Activated CD8-positive, alpha-beta memory T cell treated with anti-CD3 and anti-CD28 coated beads, Interleukin-2, amount 50 U/mL, for 48 hours (primary cell): Measurements from ENCODE around the gene PFKL.

ENCODE experiments used
- DNase-seq: peaks from one replicate; pipeline ENCODE4 v3.0.0-alpha.2; 2020

The PFKL gene

GRCh38 chr21:44299458-44300261, at the start of gene PFKL:
TSS of gene PFKL (plus strand) at chr21:44300053. CDS start at chr21:44300106, 53 bp downstream.
- DNase-seq, result peak; percentile 86

- DNase-seq, result peak; percentile 41
Observed at GRCh38 chr21:44253832-44254710, 45.8 kb upstream of the PFKL start.

GRCh38 chr21:44255511-44255981, 44.3 kb upstream of the PFKL start:
- no peak for DNase-seq

- DNase-seq, result no peak
Observed at GRCh38 chr21:44258056-44258725, 41.7 kb upstream of the PFKL start.

- no peak for DNase-seq
Observed at GRCh38 chr21:44259082-44259705, 40.7 kb upstream of the PFKL start.

- DNase-seq, result no peak
Observed at GRCh38 chr21:44260066-44260465, 39.8 kb upstream of the PFKL start.

- DNase-seq, result no peak
Observed at GRCh38 chr21:44260791-44261631, 38.8 kb upstream of the PFKL start.

- DNase-seq, result no peak
Observed at GRCh38 chr21:44261675-44262295, 38.1 kb upstream of the PFKL start, which contains the start of gene DNMT3L. TSS of gene DNMT3L (minus strand) at chr21:44261897. CDS start at chr21:44261259, 638 bp downstream.

GRCh38 chr21:44262338-44263056, 37.4 kb upstream of the PFKL start:
- no peak for DNase-seq

GRCh38 chr21:44263221-44263760, 36.6 kb upstream of the PFKL start:
- DNase-seq, result no peak

- no peak for DNase-seq
Observed at GRCh38 chr21:44263768-44264167, 36.1 kb upstream of the PFKL start.

GRCh38 chr21:44265734-44266270, 34.1 kb upstream of the PFKL start:
- DNase-seq, result no peak

- no peak for DNase-seq
Observed at GRCh38 chr21:44267655-44268142, 32.2 kb upstream of the PFKL start.

- no peak for DNase-seq
Observed at GRCh38 chr21:44269090-44269489, 30.8 kb upstream of the PFKL start.

- DNase-seq, result no peak
Observed at GRCh38 chr21:44271558-44272283, 28.1 kb upstream of the PFKL start.

- DNase-seq, result no peak
Observed at GRCh38 chr21:44272284-44272858, 27.5 kb upstream of the PFKL start.

- no peak for DNase-seq
Observed at GRCh38 chr21:44273046-44273445, 26.8 kb upstream of the PFKL start.

GRCh38 chr21:44275041-44275440, 24.8 kb upstream of the PFKL start:
- no peak for DNase-seq
